Measurements from ENCODE around the gene GABARAPL1.

GRCh38 chr12:10169104-10169503 is 43.6 kb upstream of the GABARAPL1 start:
- TF ChIP-seq, protein P1, sequence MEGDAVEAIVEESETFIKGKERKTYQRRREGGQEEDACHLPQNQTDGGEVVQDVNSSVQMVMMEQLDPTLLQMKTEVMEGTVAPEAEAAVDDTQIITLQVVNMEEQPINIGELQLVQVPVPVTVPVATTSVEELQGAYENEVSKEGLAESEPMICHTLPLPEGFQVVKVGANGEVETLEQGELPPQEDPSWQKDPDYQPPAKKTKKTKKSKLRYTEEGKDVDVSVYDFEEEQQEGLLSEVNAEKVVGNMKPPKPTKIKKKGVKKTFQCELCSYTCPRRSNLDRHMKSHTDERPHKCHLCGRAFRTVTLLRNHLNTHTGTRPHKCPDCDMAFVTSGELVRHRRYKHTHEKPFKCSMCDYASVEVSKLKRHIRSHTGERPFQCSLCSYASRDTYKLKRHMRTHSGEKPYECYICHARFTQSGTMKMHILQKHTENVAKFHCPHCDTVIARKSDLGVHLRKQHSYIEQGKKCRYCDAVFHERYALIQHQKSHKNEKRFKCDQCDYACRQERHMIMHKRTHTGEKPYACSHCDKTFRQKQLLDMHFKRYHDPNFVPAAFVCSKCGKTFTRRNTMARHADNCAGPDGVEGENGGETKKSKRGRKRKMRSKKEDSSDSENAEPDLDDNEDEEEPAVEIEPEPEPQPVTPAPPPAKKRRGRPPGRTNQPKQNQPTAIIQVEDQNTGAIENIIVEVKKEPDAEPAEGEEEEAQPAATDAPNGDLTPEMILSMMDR (IDR thresholded peaks at IDR 0.05; ENCODE audit: insufficient read depth, low read length, poor library complexity, severe bottlenecking): no peak
- no peak for TF ChIP-seq EZH2phosphoT487 (conservative IDR thresholded peaks at IDR 0.05; ENCODE audit: low read length)
